AG10803 (cell line): Measurements from ENCODE around the gene NUDT16.

Source experiments
- DNase-seq: peaks from one replicate; pipeline ENCODE4 v3.0.0; 2010; ENCODE audit warnings: low read depth
- H3K4me3 ChIP-seq: 2 replicates; pipeline ENCODE4 v1.5.1; 2011; ENCODE audit warnings: mild to moderate bottlenecking, low read length, control low read depth
- TF ChIP-seq, protein P1 (sequence below): conservative IDR thresholded peaks from 2 replicates; pipeline ENCODE4 v1.5.1; 2011; ENCODE audit warnings: mild to moderate bottlenecking, low read length, control low read depth, inconsistent platforms

The NUDT16 gene

GRCh38 chr3:131421301-131421700, 39.7 kb downstream of the NUDT16 start:
- no peak for DNase-seq
- TF ChIP-seq, protein P1, sequence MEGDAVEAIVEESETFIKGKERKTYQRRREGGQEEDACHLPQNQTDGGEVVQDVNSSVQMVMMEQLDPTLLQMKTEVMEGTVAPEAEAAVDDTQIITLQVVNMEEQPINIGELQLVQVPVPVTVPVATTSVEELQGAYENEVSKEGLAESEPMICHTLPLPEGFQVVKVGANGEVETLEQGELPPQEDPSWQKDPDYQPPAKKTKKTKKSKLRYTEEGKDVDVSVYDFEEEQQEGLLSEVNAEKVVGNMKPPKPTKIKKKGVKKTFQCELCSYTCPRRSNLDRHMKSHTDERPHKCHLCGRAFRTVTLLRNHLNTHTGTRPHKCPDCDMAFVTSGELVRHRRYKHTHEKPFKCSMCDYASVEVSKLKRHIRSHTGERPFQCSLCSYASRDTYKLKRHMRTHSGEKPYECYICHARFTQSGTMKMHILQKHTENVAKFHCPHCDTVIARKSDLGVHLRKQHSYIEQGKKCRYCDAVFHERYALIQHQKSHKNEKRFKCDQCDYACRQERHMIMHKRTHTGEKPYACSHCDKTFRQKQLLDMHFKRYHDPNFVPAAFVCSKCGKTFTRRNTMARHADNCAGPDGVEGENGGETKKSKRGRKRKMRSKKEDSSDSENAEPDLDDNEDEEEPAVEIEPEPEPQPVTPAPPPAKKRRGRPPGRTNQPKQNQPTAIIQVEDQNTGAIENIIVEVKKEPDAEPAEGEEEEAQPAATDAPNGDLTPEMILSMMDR = no peak
- H3K4me3 ChIP-seq = no peak overlapping the region

DNA sequence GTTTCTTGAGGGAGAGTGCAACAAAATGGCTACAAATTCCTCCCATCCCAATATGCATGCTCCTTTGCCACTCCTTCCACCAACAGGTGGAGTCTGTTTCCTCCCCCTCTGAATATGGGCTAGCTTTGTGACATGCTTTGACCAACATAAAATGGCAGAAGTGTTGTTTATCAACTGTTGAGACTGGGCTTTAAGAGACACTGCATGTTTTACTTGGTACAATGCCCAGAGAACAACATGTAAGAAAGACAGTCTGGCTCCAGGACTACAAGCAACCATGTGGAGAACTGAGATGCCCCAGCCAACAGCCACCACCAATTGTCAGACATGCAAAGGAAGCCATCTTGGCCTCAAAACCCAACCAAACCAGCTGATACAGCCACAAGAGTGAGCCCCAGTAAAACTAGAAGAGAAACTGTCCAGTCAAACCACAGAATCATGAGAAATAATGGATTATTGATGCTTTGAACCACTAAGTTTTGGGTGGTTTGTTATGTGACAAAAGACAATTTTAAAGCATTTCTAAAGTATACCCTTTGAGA, 40.5 kb downstream of the NUDT16 start:
- no peak overlapping the region for H3K4me3 ChIP-seq
- no peak for DNase-seq
- TF ChIP-seq, protein P1 = no peak

DNA sequence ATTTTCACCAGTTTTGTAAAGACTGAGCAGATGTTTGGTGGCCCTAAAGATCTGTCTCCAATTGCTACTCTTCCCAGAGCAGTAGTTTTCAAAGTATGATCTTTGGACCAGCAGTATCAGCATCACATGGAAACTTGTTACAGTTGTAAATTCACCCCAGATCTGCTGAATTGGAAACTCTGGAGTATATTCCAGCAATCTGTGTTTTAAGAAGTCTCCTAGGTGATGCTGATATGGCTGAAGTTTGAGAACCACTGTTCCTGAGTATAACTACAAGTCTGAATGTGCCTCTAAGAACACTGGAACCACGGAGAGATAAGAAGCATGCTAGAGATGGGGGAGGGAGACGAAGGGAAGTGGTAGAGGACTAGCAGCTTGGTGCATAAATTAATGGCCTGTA, 45.7 kb downstream of the NUDT16 start:
- no peak overlapping the region for H3K4me3 ChIP-seq
- DNase-seq = no peak
- TF ChIP-seq, protein P1 = no peak

DNA sequence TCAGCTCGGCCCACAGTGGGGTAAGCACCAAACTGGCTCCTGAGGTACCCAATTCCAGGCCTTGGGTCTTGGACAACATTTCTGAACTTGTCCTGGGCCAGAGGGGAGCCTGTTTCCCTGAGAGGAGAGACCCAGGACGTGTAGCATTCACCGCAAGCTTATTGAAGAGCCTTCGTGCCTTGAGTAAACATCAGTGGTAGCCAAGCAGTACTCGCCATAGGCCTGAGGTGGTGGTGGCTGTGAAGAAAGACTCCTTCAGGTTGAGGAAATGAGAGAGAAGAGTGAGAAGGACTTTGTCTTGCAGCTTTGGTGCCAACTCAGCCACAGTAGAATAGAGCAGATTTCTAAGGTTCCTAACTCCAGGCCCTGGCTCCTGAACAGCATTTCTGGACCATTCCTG, 50.2 kb downstream of the NUDT16 start:
- TF ChIP-seq, protein P1 = no peak
- H3K4me3 ChIP-seq = no peak overlapping the region
- no peak for DNase-seq

DNA sequence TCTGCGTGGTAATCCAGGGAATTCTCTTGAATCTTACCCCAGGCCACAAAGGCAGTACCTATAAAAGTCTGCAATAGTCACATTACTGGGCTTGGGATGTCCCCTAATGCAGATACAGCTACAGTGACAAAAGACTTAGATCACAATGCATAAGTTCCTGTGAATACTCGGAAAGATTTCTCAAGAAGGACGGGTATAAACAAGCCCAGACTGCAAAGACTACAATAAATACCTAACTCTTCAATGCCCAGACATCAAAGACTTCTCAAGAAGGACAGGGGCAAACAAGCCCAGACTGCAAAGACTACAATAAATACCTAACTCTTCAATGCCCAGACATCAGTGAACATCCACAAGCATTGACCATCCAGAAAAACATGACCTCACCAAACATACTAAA, 50.9 kb downstream of the NUDT16 start:
- TF ChIP-seq, protein P1 = no peak
- no peak overlapping the region for H3K4me3 ChIP-seq
- DNase-seq = no peak

GRCh38 chr3:131435000-131435399, 53.4 kb downstream of the NUDT16 start:
- no peak overlapping the region for H3K4me3 ChIP-seq
- no peak for DNase-seq
- TF ChIP-seq, protein P1 = no peak
